Measurements from ENCODE around the gene SPON1. TPM values are rescaled to one million over a fixed set of nuclear protein-coding genes. Genes with fewer than 3 reads are reported as not detected.

The SPON1 gene
- total and polyA plus RNA-seq, 10 of the 15 experiments (the other 5 are each of a cell fraction or from before 2014, with no cell fraction given): 0.13 to 1.1 (median 0.18) TPM; not detected in 5

- TF ChIP-seq SIN3A (IDR thresholded peaks at IDR 0.05; ENCODE audit: low read depth, low read length): no peak
- TF ChIP-seq HSF1 (IDR thresholded peaks at IDR 0.05; ENCODE audit: low read depth, low read length): no peak
- TF ChIP-seq FOS (IDR thresholded peaks at IDR 0.05; ENCODE audit: borderline replicate concordance, extremely low read depth, insufficient read length): no peak
Observed at GRCh38 chr11:14259878-14260277, 297.4 kb downstream of the SPON1 start (continued).

DNA sequence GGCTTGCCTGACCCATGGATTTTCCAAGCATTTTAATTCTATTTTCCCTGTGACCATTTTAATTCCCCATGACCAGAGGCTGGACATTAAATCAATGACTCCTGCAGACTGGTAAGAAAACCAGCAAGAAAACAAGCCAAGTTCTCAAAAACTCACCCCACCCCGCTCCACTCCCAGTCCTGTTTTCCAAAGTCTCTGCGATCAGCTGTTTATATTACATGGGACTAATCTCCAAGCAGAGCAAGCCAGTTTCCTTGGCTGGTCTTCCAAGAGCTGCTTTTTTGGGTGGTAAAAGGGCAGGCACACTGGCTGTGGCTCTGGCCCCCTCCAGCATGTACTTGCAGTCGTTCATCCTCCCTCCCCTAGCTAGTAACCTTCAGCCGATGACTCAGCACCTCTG, 298.5 kb downstream of the SPON1 start:
- FAIRE-seq: no peak
- CTCF ChIA-PET: interaction anchor here (0.6 to 0.9 kb wide), 2 partner anchors 24 to 279 kb away, joined by 3 read pairs; no protein-coding TSS in a partner anchor
- 74% methylated on average over 4 of the region's 4 CpGs for WGBS (ENCODE audit: insufficient coverage, insufficient replicate concordance, low lambda C conversion rate, missing lambda C conversion rate)

More for the DNA sequence above, 298.5 kb downstream of the SPON1 start:
- Histone ChIP-seq H3K4me2 (ENCODE audit: control insufficient read depth, insufficient read depth) (no peak overlapping the region), H3K27me3 (replicated peaks in 1 of 2; ENCODE audit: control insufficient read depth in 2 of 2, insufficient read depth in 2 of 2, low read length in 1 of 2) (no peaks in the 10 kb centered on the region), H3K4me3 (no peak overlapping the region), H3K27ac (ENCODE audit: control insufficient read depth, insufficient read depth) (no peak overlapping the region), H3K9ac (ENCODE audit: control insufficient read depth, insufficient read depth, low read length) (no peak overlapping the region), H3K9me3 (replicated peaks; ENCODE audit: control insufficient read depth, insufficient read depth, low read length) (no peaks in the 10 kb centered on the region), H3K79me2 (ENCODE audit: control insufficient read depth, insufficient read depth, low read length) (no peaks in the 10 kb centered on the region), H4K20me1 (ENCODE audit: control insufficient read depth, insufficient read depth) (no peaks in the 10 kb centered on the region), H3K4me1 (ENCODE audit: control insufficient read depth, insufficient read depth, low read length) (no peaks in the 10 kb centered on the region), H3K36me3 (ENCODE audit: control insufficient read depth in 2 of 2, insufficient read depth in 2 of 2, low read length in 1 of 2) (no peaks in the 10 kb centered on the region; a peak in 1 of 4 replicates), H2AFZ (ENCODE audit: control insufficient read depth, low read depth, low read length) (no peak overlapping the region)
- ChIA-PET SMC1A (ENCODE audit: uncharacterized antibody, unreplicated experiment) (no interaction called here), POLR2A (no interaction called here), RAD21 (ENCODE audit: unreplicated experiment) (interaction anchor here (1.7 kb wide), 1 partner anchor 44 kb away, joined by 4 read pairs; no protein-coding TSS in a partner anchor)
- in situ Hi-C loops (cut with MboI) (no loop called here), intact Hi-C loops (cut with micrococcal nuclease; ENCODE audit: unreplicated experiment) (no loop called here)
- TF ChIP-seq RUNX3 (IDR thresholded peaks at IDR 0.05; ENCODE audit: low read length): no peak
- TF ChIP-seq RB1 (IDR thresholded peaks at IDR 0.05; ENCODE audit: borderline replicate concordance): no peak
- TF ChIP-seq MEF2A (IDR thresholded peaks at IDR 0.05; ENCODE audit: insufficient read depth, low read depth, low read length): no peak
- no peak for TF ChIP-seq BACH1 (IDR thresholded peaks at IDR 0.05; ENCODE audit: borderline replicate concordance)
- TF ChIP-seq, protein P1, sequence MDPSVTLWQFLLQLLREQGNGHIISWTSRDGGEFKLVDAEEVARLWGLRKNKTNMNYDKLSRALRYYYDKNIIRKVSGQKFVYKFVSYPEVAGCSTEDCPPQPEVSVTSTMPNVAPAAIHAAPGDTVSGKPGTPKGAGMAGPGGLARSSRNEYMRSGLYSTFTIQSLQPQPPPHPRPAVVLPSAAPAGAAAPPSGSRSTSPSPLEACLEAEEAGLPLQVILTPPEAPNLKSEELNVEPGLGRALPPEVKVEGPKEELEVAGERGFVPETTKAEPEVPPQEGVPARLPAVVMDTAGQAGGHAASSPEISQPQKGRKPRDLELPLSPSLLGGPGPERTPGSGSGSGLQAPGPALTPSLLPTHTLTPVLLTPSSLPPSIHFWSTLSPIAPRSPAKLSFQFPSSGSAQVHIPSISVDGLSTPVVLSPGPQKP (IDR thresholded peaks at IDR 0.05; ENCODE audit: low read depth, low read length): no peak
- no peak for TF ChIP-seq KDM1A (IDR thresholded peaks at IDR 0.05; ENCODE audit: borderline replicate concordance)
- TF ChIP-seq POLR2AphosphoS2 (IDR thresholded peaks at IDR 0.05; ENCODE audit: low read depth, low read length): no peak
- no peak for TF ChIP-seq ZSCAN29 (IDR thresholded peaks at IDR 0.05)
- TF ChIP-seq MAX (IDR thresholded peaks at IDR 0.05; ENCODE audit: low read depth, low read length): no peak
- TF ChIP-seq SMAD5 (IDR thresholded peaks at IDR 0.05; ENCODE audit: low read depth): no peak
- no peak for TF ChIP-seq ZNF622 (IDR thresholded peaks at IDR 0.05)
- TF ChIP-seq, protein P2, sequence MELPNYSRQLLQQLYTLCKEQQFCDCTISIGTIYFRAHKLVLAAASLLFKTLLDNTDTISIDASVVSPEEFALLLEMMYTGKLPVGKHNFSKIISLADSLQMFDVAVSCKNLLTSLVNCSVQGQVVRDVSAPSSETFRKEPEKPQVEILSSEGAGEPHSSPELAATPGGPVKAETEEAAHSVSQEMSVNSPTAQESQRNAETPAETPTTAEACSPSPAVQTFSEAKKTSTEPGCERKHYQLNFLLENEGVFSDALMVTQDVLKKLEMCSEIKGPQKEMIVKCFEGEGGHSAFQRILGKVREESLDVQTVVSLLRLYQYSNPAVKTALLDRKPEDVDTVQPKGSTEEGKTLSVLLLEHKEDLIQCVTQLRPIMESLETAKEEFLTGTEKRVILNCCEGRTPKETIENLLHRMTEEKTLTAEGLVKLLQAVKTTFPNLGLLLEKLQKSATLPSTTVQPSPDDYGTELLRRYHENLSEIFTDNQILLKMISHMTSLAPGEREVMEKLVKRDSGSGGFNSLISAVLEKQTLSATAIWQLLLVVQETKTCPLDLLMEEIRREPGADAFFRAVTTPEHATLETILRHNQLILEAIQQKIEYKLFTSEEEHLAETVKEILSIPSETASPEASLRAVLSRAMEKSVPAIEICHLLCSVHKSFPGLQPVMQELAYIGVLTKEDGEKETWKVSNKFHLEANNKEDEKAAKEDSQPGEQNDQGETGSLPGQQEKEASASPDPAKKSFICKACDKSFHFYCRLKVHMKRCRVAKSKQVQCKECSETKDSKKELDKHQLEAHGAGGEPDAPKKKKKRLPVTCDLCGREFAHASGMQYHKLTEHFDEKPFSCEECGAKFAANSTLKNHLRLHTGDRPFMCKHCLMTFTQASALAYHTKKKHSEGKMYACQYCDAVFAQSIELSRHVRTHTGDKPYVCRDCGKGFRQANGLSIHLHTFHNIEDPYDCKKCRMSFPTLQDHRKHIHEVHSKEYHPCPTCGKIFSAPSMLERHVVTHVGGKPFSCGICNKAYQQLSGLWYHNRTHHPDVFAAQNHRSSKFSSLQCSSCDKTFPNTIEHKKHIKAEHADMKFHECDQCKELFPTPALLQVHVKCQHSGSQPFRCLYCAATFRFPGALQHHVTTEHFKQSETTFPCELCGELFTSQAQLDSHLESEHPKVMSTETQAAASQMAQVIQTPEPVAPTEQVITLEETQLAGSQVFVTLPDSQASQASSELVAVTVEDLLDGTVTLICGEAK (IDR thresholded peaks at IDR 0.05; ENCODE audit: borderline replicate concordance): no peak
- ATAC-seq: no peak
- no TSS peak for BruUV-seq (replicated peaks)
- no peak for DNase-seq (ENCODE audit: low read depth, low spot score)
